BE2C (cell line): Measurements from ENCODE around the gene FZD7.

ENCODE experiments used
- DNase-seq: peaks from one replicate; pipeline ENCODE4 v3.0.0-alpha.2; 2020
- H3K27me3 ChIP-seq: fragments of 250-450 bp; sonication (Bioruptor Pico); 2 replicates; pipeline ENCODE4 v1.5.1; 2020; ENCODE audit warnings: mild to moderate bottlenecking
- H3K36me3 ChIP-seq: fragments of 250-450 bp; sonication (Bioruptor Pico); 2 replicates; pipeline ENCODE4 v1.5.1; 2020; ENCODE audit warnings: mild to moderate bottlenecking
- H3K4me1 ChIP-seq: fragments of 250-450 bp; sonication (Bioruptor Pico); 2 replicates; pipeline ENCODE4 v1.5.1; 2020
- H3K4me3 ChIP-seq: 2 replicates; pipeline ENCODE4 v1.5.1; 2011; ENCODE audit warnings: low read depth, low read length
- H3K9me3 ChIP-seq: fragments of 250-450 bp; sonication (Bioruptor Pico); 2 replicates; pipeline ENCODE4 v1.5.1; 2020
- CTCF ChIP-seq: IDR thresholded peaks from 2 replicates; pipeline ENCODE4 v1.5.1; 2012; ENCODE audit warnings: mild to moderate bottlenecking, low read depth, low read length

The FZD7 gene

GRCh38 chr2:201987426-201987825 is 46.2 kb upstream of the FZD7 start:
- no peaks in the 10 kb centered on the region for H3K9me3 ChIP-seq
- no peak for DNase-seq
- H3K36me3 ChIP-seq = no peaks in the 10 kb centered on the region
- TF ChIP-seq CTCF = no peak
- H3K4me3 ChIP-seq = no peak overlapping the region
- H3K4me1 ChIP-seq = peaks cover 18% of the 10 kb centered on the region
- no peaks in the 10 kb centered on the region for H3K27me3 ChIP-seq

GRCh38 chr2:201990069-201990468 is 43.6 kb upstream of the FZD7 start:
- H3K27me3 ChIP-seq = no peaks in the 10 kb centered on the region
- no peaks in the 10 kb centered on the region for H3K9me3 ChIP-seq
- H3K36me3 ChIP-seq = no peaks in the 10 kb centered on the region
- peaks cover 13% of the 10 kb centered on the region for H3K4me1 ChIP-seq
- no peak overlapping the region for H3K4me3 ChIP-seq
- TF ChIP-seq CTCF = no peak
- no peak for DNase-seq

- Histone ChIP-seq H3K4me3 (no peak overlapping the region), H3K9me3 (no peaks in the 10 kb centered on the region), H3K4me1 (peaks cover 21% of the 10 kb centered on the region), H3K27me3 (no peaks in the 10 kb centered on the region), H3K36me3 (no peaks in the 10 kb centered on the region)
- TF ChIP-seq CTCF = no peak
- no peak for DNase-seq
Measured at GRCh38 chr2:201992960-201993359, 40.7 kb upstream of the FZD7 start.

GRCh38 chr2:201994973-201995638 is 38.5 kb upstream of the FZD7 start:
- H3K4me1 ChIP-seq = peaks cover 21% of the 10 kb centered on the region
- H3K9me3 ChIP-seq = no peaks in the 10 kb centered on the region
- no peak for DNase-seq
- H3K36me3 ChIP-seq = no peaks in the 10 kb centered on the region
- H3K4me3 ChIP-seq = no peak overlapping the region
- H3K27me3 ChIP-seq = no peaks in the 10 kb centered on the region
- TF ChIP-seq CTCF = no peak

- no peak for DNase-seq
- H3K9me3 ChIP-seq = no peaks in the 10 kb centered on the region
- H3K4me1 ChIP-seq = peaks cover 21% of the 10 kb centered on the region
- TF ChIP-seq CTCF = no peak
- no peaks in the 10 kb centered on the region for H3K36me3 ChIP-seq
- H3K4me3 ChIP-seq = no peak overlapping the region
- H3K27me3 ChIP-seq = no peaks in the 10 kb centered on the region
Measured at GRCh38 chr2:201996006-201996405, 37.6 kb upstream of the FZD7 start.

- no peaks in the 10 kb centered on the region for H3K27me3 ChIP-seq
- H3K36me3 ChIP-seq = no peaks in the 10 kb centered on the region
- no peak overlapping the region for H3K4me3 ChIP-seq
- no peak for TF ChIP-seq CTCF
- H3K4me1 ChIP-seq = peaks cover 21% of the 10 kb centered on the region
- DNase-seq = peak; percentile 30
- no peaks in the 10 kb centered on the region for H3K9me3 ChIP-seq
Measured at GRCh38 chr2:201996679-201997314, 36.9 kb upstream of the FZD7 start.
